OCI-LY3 (cell line): ENCODE results near the gene PDE4D.

Experiments
- H2AFZ ChIP-seq: fragments of 200-600, 300-600 bp; shearing (Covaris generic); 2 replicates; pipeline ENCODE4 v1.6.0; 2014; ENCODE audit warnings: antibody characterized with exemption, low read depth, low read length
- H3K27ac ChIP-seq: fragments of 200-600, 300-600 bp; sonication (generic); 2 replicates; pipeline ENCODE4 v1.5.1; 2014; ENCODE audit warnings: mild to moderate bottlenecking, low read length, moderate library complexity, mixed read lengths
- H3K27me3 ChIP-seq: fragments of 200-600, 300-600 bp; sonication (generic); 2 replicates; pipeline ENCODE4 v1.6.1; 2014; ENCODE audit warnings: low read depth, low read length, mixed read lengths
- H3K36me3 ChIP-seq: fragments of 200-600, 300-600 bp; sonication (generic); replicated peaks from 2 replicates; pipeline ENCODE3; 2014; ENCODE audit warnings: low read depth, low read length, mixed read lengths
- H3K4me1 ChIP-seq: fragments of 300-600, 200-600 bp; sonication (generic); 2 replicates; pipeline ENCODE4 v1.6.1; 2014; ENCODE audit warnings: low read length, mixed read lengths
- H3K4me2 ChIP-seq: fragments of 200-600, 300-600 bp; sonication (generic); 2 replicates; pipeline ENCODE4 v1.6.1; 2014; ENCODE audit warnings: low read length, mixed read lengths
- H3K4me3 ChIP-seq: fragments of 300-600, 200-600 bp; sonication (generic); 2 replicates; pipeline ENCODE4 v1.5.1; 2014; ENCODE audit warnings: antibody characterized with exemption, mild to moderate bottlenecking, low read length, moderate library complexity
- H3K79me2 ChIP-seq: fragments of 300-600, 200-600 bp; shearing (Covaris generic); 2 replicates; pipeline ENCODE4 v1.6.1; 2014; ENCODE audit warnings: mild to moderate bottlenecking, low read length, mixed read lengths
- H3K9ac ChIP-seq: fragments of 300-600, 200-600 bp; shearing (Covaris generic); 2 replicates; pipeline ENCODE4 v1.6.0; 2014; ENCODE audit warnings: mild to moderate bottlenecking, low read length, moderate library complexity
- H3K9me3 ChIP-seq: fragments of 200-600, 300-600 bp; shearing (Covaris generic); 2 replicates; pipeline ENCODE4 v1.6.1; 2014; ENCODE audit warnings: low read length, mixed read lengths; ENCODE audit not compliant: insufficient read depth
- H4K20me1 ChIP-seq: fragments of 200-600, 300-600 bp; sonication (generic); 2 replicates; pipeline ENCODE4 v1.6.1; 2016; ENCODE audit warnings: low read length, mixed read lengths; ENCODE audit not compliant: insufficient read depth
- EZH2phosphoT487 ChIP-seq: fragments of 200-600 bp; shearing (Covaris generic); IDR thresholded peaks from 2 replicates; pipeline ENCODE4 v1.6.1; 2018; ENCODE audit warnings: antibody characterized with exemption, mixed run types, low read depth
- TF ChIP-seq, protein P1 (sequence below): fragments of 200-600, 300-600 bp; sonication (generic); IDR thresholded peaks from 2 replicates; pipeline ENCODE4 v1.5.1; 2014; ENCODE audit warnings: antibody characterized with exemption, low read length, low read depth

The PDE4D gene

DNA sequence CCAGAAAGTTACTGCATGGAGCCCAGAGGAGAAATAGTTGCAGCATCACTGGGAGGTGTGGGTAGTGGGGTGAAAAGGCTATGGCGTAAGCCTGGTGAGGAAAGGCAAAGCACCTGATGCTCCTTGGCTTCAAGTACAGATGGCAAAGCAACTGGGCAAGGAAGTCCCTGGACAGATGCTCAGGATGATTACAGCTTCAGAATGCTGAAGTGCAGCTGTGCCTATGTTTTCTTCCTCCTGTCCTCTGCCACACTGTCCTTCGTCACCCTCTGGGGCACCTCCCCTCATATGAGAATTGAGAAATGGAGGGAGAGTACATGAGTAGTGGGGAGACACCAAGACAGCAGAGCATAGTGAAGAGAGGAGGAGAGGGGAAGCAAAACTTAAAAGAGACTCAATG lies 328.0 kb downstream of the PDE4D start:
- H3K4me2 ChIP-seq, result no peak overlapping the region
- no peaks in the 10 kb centered on the region for H3K27me3 ChIP-seq
- H3K4me3 ChIP-seq, result no peak overlapping the region
- no peak overlapping the region for H3K9ac ChIP-seq
- no peak overlapping the region for H2AFZ ChIP-seq
- H3K9me3 ChIP-seq, result no peaks in the 10 kb centered on the region
- H3K79me2 ChIP-seq, result no peaks in the 10 kb centered on the region
- TF ChIP-seq EZH2phosphoT487, result no peak
- TF ChIP-seq, protein P1, sequence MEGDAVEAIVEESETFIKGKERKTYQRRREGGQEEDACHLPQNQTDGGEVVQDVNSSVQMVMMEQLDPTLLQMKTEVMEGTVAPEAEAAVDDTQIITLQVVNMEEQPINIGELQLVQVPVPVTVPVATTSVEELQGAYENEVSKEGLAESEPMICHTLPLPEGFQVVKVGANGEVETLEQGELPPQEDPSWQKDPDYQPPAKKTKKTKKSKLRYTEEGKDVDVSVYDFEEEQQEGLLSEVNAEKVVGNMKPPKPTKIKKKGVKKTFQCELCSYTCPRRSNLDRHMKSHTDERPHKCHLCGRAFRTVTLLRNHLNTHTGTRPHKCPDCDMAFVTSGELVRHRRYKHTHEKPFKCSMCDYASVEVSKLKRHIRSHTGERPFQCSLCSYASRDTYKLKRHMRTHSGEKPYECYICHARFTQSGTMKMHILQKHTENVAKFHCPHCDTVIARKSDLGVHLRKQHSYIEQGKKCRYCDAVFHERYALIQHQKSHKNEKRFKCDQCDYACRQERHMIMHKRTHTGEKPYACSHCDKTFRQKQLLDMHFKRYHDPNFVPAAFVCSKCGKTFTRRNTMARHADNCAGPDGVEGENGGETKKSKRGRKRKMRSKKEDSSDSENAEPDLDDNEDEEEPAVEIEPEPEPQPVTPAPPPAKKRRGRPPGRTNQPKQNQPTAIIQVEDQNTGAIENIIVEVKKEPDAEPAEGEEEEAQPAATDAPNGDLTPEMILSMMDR, result no peak
- H3K36me3 ChIP-seq, result no peaks in the 10 kb centered on the region
- no peaks in the 10 kb centered on the region for H3K4me1 ChIP-seq
- H4K20me1 ChIP-seq, result no peaks in the 10 kb centered on the region
- H3K27ac ChIP-seq, result no peak overlapping the region

DNA sequence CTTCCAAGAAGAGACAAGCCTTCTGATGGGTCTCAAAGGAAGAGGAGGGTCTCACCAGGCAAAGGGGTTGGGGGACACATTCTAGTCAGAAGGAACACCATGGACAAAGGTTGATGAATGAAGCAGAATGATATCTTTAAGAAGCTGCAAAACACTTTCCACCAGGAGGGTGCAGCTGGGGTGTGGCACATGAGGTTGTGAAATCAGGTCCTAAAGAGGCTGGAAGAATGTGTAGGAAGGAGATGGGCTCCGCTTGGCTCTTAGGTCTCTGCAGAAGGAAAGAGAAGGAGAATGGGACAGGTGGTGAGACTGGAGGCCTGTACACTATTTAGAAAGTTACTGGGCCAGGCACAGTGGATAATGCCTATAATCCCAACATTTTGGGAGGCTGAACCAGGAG lies 328.6 kb downstream of the PDE4D start:
- no peak overlapping the region for H3K9ac ChIP-seq
- no peaks in the 10 kb centered on the region for H3K9me3 ChIP-seq
- H3K4me3 ChIP-seq, result no peak overlapping the region
- no peaks in the 10 kb centered on the region for H3K27me3 ChIP-seq
- H3K27ac ChIP-seq, result no peak overlapping the region
- no peaks in the 10 kb centered on the region for H3K79me2 ChIP-seq
- H3K4me1 ChIP-seq, result no peaks in the 10 kb centered on the region
- no peak overlapping the region for H2AFZ ChIP-seq
- H4K20me1 ChIP-seq, result no peaks in the 10 kb centered on the region
- H3K4me2 ChIP-seq, result no peak overlapping the region
- H3K36me3 ChIP-seq, result no peaks in the 10 kb centered on the region
- no peak for TF ChIP-seq EZH2phosphoT487
- TF ChIP-seq, protein P1, result no peak

DNA sequence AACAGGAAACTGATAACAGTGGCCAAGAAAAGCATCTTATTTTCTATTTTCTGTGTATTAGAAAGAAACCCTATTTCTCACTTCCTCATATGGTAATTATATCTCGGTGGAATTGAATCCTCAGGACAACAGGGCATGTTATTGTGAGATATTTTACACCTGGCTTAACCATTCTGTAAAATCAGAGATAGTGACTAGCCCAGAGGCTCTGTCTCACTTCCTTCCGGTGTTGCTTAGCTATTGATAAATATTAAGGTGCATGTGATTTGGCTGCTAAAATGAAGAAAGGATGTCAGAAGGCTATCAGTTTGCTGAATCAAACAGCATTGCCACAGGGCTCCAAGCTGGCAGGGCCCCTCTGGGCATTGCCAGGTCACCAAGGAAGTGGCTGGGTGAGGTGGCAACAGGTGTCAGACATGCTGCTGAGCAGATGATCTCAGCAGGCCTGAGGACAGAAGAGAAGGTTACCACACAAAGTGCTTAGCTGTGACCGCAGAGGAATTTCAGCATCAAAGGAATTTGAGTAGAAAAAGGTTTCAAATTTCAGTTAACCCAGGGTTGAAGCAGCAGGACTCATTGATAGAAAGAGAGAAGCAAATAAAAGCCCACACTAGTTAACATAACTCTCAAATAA lies 330.7 kb downstream of the PDE4D start:
- Histone ChIP-seq H3K4me2 (no peak overlapping the region), H3K4me1 (no peaks in the 10 kb centered on the region), H3K27ac (no peak overlapping the region), H3K4me3 (no peak overlapping the region), H3K9me3 (no peaks in the 10 kb centered on the region), H3K79me2 (no peaks in the 10 kb centered on the region), H2AFZ (no peak overlapping the region), H3K9ac (no peak overlapping the region), H4K20me1 (no peaks in the 10 kb centered on the region), H3K27me3 (no peaks in the 10 kb centered on the region), H3K36me3 (no peaks in the 10 kb centered on the region)
- TF ChIP-seq, protein P1, result no peak
- TF ChIP-seq EZH2phosphoT487, result no peak

DNA sequence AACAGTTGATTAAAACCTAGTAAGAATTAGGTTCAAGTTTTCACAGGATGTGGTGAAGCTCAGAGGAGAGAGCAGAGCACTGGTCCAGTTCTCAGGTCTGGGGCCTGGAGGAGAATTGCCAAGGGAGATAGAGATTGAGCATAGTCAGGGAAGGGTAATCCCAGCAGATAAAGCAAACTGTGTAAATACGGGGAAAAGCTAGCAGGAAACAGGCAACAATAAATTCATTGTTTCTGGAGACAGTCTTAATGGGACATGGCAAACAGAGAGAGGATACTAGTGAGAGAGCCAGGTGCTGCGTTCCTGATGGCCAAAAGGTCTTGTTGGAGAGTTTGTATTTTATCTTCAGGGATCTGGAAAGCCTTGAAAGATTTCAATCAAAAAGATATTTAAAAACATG lies 333.0 kb downstream of the PDE4D start:
- no peaks in the 10 kb centered on the region for H3K79me2 ChIP-seq
- H3K36me3 ChIP-seq, result no peaks in the 10 kb centered on the region
- H3K4me2 ChIP-seq, result no peak overlapping the region
- no peak overlapping the region for H3K27ac ChIP-seq
- no peak overlapping the region for H3K4me3 ChIP-seq
- H3K27me3 ChIP-seq, result no peaks in the 10 kb centered on the region
- no peaks in the 10 kb centered on the region for H4K20me1 ChIP-seq
- no peak overlapping the region for H3K9ac ChIP-seq
- TF ChIP-seq, protein P1, result no peak
- TF ChIP-seq EZH2phosphoT487, result no peak
- H3K9me3 ChIP-seq, result no peaks in the 10 kb centered on the region
- H3K4me1 ChIP-seq, result no peaks in the 10 kb centered on the region
- H2AFZ ChIP-seq, result no peak overlapping the region
